Stimulated activated CD8-positive, alpha-beta memory T cell treated with anti-CD3 and anti-CD28 coated beads, Interleukin-15, amount 100 ng/mL, for 24 hours (primary cell): ENCODE measurements around the gene MYLK3.

Experiments used
- DNase-seq: peaks from one replicate; pipeline ENCODE4 v3.0.0-alpha.2; 2020; ENCODE audit warnings: low read depth

MYLK3 gene

DNA sequence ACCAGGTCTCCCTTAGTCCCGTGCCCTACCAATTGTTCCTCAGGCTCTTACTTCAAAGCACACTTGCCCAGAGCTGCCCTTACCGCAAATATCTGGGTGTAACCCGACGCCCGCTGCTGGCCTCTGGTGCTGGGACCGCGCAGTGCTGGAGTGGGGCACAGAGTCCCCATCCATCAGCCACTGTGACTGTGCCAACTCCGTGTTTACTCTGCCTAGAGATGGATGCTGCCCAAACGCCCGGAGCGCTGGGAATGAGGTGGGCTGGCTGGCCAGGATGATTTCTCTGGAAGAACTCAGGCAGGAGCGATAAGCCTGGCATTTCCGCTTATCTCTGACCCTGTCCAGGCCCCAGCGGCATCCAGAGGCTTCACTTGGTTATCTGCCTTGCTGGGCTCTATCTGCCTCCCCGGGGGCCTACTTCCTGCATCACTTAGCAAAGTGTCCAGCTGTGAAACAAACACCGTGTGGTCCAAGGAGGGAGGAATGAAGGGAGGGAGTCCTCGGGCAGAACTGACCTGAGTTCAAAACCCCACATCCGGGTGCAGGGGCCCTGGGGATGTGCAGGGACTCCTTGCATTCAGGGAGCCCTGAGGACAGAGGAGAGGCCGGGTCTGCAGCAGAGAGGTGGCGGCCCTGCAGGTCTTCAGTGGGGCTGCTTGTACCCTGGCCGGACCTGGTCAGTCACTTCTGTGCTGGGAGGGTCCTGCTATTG lies 9.4 kb upstream of the MYLK3 start:
- DNase-seq, result no peak

GRCh38 chr16:46756772-46757171 lies 8.6 kb upstream of the MYLK3 start:
- no peak for DNase-seq

DNA sequence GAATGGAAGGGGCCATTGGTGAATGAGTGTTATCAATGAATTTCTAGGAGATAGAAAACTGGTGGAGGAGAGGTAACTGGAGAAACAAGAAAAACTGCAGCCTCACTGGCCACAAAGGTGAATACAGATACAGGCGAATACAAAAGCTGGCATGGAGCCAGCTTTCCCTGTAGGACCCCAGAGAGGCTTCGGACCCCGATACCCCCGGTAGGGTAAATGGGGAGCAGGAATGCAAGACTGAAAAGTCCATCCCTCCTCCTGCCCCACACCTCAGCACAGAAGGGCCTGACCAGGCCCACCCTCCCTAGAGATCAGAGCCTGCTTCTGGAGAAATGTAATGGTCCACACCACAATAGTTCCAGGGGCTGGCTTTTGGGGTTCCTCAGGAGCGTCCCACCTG lies 4.9 kb upstream of the MYLK3 start:
- DNase-seq, result no peak

DNA sequence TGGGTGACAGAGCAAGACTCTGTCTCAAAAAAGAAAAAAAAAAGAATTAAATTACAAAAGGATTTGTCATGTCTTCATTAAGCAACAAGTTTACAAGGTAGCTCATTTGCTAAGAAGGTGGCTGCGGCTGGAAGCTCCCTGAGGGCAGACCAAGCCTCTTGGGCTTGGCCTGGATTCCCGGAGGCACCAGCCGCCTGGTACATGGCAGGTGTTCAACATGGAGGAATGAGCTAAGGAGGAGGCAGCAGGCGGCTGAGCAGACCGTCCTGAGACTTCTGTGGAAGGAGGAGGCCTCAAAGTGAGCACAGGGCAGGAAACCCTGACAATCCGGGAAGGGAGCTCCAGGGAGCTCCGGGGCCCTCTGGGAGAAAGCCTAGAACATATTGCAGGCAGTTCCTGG lies 3.2 kb upstream of the MYLK3 start:
- no peak for DNase-seq

DNA sequence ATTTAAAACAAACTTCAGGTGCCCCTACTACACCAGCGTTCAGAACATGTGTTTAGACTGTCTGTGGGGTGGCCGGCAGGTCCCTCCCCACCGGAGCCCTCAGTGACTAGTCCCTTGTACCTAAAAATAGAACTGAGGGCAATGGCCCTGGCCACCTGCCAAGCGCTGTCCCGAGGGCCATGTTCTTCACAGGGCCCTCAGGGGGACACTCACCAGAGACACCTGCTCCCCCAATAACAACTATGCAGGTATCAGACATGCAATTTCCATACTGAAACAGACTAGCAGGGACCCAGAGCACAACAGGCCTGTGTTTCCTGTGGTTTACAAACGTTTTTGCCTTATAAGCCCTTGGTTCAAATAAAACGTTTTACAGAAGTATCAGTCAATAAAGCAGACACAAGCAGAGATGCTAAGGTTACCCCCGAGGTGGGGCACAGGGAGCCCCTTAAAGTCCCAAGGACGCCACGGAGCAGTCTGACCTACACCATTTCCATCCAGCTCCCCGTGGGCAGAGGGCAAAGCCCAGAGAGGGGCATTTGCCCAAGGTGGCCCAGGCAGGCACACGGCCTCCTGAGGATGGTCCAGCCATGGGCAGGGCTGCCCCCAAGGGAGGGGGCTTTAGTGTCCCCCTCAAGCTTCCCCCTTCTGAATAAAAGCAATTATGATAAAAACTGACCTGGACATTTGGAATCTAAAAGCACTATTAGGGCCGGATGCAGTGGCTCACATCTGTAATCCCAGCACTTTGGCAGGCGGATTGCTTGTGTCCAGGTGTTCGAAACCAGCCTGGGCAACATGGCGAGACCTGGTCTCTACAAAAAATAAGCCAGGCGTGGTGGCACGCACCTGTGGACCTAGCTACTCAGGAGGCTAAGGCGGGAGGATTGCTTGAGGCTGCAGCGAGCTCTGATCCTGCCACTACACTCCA lies 896 bp upstream of the MYLK3 start:
- no peak for DNase-seq

DNA sequence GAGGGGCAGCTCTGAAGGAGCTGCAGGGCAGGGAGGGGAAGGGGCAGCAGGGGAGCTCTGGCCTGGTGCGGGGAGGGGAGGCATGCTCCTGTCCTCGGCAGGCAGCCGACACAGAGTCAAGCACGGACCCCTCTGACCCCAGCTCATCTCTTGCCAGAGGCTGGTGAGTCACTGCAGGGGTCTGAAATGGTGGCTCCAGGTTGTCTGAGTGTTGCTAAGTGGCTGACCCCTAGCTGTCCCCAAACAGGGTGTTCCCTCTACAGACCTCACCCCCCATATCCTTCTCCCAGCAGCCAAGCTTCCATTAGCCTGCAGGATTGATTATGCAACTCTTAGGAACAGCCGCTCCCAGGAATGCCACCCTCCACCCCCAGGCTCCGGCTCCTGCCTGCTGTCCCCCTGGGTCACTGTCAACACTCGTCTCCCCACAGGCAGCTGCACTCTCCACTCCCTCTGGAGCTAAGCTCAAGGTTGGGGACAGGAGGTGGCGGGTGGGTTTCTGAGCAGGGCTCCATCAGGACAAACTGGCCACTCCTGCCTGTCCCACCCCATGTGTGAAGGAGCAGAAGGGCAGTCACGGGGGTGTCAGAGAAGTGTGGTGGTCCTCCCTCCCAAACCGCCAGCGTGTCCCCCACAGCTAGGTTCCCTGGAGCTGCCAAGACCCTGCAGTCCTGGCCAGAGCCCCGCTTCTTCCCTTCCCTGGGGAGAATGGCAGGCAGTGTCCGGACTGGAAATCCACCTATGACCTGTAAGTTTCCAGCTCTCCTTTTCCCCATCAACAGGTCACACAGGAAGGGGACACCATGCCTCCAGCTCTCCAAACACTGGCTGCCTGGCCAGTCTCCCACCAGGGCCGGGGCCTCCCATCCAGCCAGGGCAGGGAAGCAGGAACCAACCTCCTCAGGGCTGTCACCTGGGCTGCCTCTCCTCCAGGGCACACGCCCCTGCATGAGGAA lies 1.0 kb downstream of the MYLK3 start:
- no peak for DNase-seq

- DNase-seq, result no peak
Measured at GRCh38 chr16:46745617-46746016, 2.5 kb downstream of the MYLK3 start.

DNA sequence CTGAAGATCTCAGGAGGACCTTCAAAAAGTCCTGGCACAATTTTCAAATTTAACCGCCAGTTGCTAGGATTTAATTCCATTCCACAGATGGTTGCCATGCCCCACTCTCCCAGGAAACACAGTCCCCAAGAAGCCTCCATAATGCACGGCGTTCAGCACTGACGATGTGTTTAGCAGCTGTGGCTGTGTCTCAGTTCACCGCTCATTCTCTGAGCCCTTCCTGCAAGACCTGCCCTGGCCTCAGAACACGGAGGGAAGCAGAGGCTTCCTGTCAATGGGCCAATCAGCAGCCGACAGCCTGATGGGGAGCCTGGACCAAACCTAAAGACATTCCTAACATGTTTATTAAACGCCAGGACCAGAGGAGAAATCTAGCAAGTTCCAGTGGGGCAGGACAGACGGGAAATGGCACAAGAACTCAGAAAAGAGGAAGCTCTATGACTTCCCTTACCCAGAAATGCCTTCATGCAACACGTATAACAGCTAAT lies 4.9 kb downstream of the MYLK3 start:
- no peak for DNase-seq

- DNase-seq, result no peak
Measured at GRCh38 chr16:46739934-46740333, 8.2 kb downstream of the MYLK3 start.

DNA sequence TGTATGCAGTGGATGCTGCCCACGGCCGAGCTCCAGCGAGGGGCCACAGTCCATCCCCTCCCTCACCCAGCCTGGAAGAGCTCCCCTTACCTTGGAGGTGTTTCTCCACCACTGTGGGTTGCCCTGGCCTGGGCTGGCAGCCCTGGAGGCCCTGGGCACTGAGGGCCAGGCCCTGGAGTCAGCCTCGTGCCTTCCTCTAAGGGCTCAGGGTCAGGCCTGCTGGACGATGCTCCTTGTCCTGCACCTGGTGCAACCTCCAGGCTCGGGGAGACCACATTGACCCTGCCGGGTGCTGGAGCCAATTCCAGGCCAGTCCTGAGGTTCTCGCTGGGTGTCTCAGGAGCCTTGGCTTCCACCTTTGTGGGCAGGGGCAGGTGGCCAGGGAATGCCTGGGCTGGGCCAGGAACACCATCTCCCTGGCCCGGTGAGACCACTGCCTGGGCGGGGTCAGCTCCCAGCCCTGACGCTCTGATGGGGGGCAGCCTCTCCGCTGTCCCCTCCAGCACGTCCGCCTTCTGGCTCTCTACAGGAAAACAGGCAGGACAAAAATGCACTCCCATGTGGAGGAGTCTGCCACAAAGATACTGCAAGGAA lies 10.4 kb downstream of the MYLK3 start:
- no peak for DNase-seq

DNA sequence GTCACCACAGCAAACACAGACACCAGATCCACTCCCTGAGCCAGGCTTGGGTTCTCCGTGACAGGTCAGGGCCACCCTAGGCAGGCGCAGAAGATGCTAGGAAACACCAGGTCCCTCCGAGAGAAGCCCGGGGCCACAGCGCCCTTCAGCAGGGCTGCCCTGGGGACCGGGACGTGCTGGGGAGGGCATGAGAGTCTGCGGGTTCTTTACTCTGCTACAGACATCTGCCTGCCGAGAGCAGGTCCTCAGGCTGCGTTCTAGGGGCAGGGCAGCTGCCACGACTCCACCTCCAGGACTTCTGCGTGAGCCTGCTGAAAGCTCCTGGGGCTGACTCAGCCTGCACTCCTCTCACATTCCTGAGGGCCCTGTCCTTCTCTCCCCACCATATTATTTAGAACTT lies 11.4 kb downstream of the MYLK3 start:
- DNase-seq, result no peak

GRCh38 chr16:46733319-46733830 lies 14.8 kb downstream of the MYLK3 start:
- no peak for DNase-seq

DNA sequence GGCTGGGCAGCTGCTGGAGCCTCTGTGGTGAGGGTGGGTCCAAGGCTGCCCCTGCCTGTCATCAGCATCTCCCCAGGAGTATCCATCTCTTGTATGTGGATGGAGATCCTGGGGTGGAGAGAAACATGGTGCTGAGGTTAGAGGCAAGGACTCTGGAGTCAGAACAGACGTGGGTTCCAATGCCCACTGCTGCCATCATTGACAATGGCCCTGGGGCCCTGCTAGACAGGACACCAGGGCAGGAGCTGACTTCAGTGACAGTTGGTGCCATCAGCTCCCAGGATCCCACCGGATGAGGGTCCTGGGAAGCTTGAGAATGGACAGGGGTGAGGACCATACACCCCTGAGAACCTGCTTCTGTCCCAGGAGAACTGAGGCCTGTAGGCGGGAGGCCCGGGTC lies 15.6 kb downstream of the MYLK3 start:
- DNase-seq, result no peak

- no peak for DNase-seq
Measured at GRCh38 chr16:46731691-46732555, 16.2 kb downstream of the MYLK3 start.

GRCh38 chr16:46730801-46731690 lies 17.1 kb downstream of the MYLK3 start:
- DNase-seq, result no peak

DNA sequence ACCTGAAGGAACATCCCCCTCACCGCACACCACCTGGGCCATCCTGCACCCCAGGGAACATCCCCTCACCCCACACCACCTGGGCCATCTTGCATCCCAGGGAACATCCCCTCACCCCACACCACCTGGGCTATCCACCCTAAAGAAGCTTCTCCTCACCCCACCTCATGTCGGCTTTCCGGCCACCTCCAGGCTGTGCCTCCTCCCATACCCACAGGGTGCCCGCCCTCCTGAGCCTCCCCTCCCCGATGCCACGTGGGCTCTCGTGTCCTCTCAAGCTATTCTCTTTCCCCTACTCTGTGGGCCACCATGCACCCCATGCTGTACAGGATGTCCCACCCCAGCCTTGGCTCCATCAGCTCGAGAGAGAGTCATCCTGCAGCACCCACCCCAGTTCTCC lies 18.0 kb downstream of the MYLK3 start:
- DNase-seq, result no peak

GRCh38 chr16:46729326-46729995 lies 18.7 kb downstream of the MYLK3 start:
- DNase-seq, result no peak

DNA sequence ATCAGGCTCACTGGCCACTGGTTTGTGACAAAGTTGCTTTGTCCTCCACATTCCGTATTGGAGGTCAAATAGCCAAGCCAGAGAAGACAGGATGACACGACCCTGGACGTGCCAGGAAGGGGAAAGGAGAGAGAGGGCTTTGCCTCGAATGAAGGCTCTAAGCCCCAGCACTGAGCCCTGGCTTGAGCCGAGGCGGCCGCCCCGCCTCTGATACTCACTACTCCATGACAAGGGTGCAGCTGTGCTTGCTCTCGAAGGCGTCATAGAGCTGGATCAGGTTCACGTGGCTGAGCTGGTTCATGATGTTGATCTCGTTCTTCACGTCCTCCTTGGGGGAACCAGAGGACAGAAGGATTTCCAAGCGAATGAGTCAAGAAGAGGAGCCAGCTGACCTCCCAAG lies 19.3 kb downstream of the MYLK3 start:
- no peak for DNase-seq

DNA sequence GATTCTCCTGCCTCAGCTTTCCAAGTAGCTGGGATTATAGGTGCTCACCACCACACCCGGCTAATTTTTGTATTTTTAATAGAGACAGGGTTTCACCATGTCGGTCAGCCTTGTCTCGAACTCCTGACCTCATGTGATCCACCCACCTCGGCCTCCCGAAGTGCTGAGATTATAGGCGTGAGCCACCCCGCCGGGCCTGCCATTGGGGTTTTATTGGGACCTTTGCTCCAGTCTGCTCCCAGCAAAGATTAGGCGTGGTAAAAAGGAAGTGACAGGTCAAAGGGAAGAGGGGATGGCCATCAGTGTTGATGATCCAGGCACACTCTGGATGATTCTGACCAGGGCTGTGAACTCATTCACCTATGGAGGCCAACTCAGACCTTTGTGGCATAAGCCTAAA lies 20.5 kb downstream of the MYLK3 start:
- no peak for DNase-seq
